ENCODE data around the gene NPY1R. TPM values are rescaled to one million over a fixed set of nuclear protein-coding genes. Genes with fewer than 3 reads are reported as not detected.

NPY1R gene
- total RNA-seq, 1 experiment from 2014 or later, result 0.41 TPM

DNA sequence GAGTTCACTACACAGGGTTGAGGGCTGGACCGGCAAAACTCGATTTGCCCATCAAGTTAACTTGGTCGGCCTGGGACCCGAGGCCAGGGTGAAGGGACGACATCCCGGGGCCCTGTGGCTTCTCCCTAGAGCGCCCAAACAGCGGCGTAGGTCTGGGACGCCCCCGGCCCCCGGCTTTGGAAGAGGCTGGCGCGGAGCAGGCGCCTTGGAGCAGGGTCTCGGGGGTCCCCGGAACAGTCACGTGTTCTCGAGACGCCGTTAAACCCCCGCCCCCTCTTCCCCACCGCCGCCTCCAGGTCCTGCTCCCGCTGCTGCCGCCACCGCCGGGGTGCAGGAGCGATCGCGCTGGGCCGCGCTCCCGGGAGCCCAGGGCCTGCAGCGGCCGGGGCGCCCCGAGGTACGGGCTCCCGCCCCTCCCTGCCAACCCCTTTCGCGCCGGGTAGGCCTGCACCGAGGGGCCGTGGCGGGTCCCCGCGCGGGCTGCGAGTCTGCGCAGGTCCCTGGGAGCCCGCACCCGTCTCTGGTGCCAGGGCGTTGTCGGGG lies 11.3 kb upstream of the NPY1R start, which contains the start of gene NPY5R:
TSS of gene NPY5R (plus strand) at position 289 of the 543 bp plus-strand sequence. CDS start 6,382 bp downstream, outside the sequence.
- TF ChIP-seq, protein P1, sequence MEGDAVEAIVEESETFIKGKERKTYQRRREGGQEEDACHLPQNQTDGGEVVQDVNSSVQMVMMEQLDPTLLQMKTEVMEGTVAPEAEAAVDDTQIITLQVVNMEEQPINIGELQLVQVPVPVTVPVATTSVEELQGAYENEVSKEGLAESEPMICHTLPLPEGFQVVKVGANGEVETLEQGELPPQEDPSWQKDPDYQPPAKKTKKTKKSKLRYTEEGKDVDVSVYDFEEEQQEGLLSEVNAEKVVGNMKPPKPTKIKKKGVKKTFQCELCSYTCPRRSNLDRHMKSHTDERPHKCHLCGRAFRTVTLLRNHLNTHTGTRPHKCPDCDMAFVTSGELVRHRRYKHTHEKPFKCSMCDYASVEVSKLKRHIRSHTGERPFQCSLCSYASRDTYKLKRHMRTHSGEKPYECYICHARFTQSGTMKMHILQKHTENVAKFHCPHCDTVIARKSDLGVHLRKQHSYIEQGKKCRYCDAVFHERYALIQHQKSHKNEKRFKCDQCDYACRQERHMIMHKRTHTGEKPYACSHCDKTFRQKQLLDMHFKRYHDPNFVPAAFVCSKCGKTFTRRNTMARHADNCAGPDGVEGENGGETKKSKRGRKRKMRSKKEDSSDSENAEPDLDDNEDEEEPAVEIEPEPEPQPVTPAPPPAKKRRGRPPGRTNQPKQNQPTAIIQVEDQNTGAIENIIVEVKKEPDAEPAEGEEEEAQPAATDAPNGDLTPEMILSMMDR (conservative IDR thresholded peaks at IDR 0.05), result no peak
- TF ChIP-seq EZH2 (IDR thresholded peaks at IDR 0.05; ENCODE audit: low read depth), result no peak
- POLR2A ChIA-PET (ENCODE audit: unreplicated experiment), result no interaction called here
- CTCF ChIA-PET, result no interaction called here
- Histone ChIP-seq H3K4me2 (no peak within 1 kb of the TSS), H3F3A (ENCODE audit: insufficient read depth, low read depth) (no peaks in the 10 kb centered on the region), H3K27me3 (ENCODE audit: insufficient read depth, low read depth) (no peaks in the 10 kb centered on the region), H4K20me1 (ENCODE audit: insufficient read depth) (no peaks in the 10 kb centered on the region), H3K4me1 (replicated peaks; ENCODE audit: insufficient read depth) (no peaks in the 10 kb centered on the region), H3K9me2 (ENCODE audit: insufficient read depth) (no peaks in the 10 kb centered on the region), H3K27ac (no peak within 1 kb of the TSS), H3K4me3 (no peak within 1 kb of the TSS), H3K79me2 (ENCODE audit: low read depth) (no peaks in the 10 kb centered on the region), H3K36me3 (ENCODE audit: low read depth) (no peaks in the 10 kb centered on the region), H3K9me3 (ENCODE audit: insufficient read depth, low read depth) (no peaks in the 10 kb centered on the region), H2AFZ (no peak within 1 kb of the TSS)
- BruUV-seq (replicated peaks), result no TSS peak
- intact Hi-C loops (cut with micrococcal nuclease; ENCODE audit: unreplicated experiment), result no loop called here
- DNase-seq, result no peak

- H3K79me2 ChIP-seq (ENCODE audit: low read depth), result no peaks in the 10 kb centered on the region
- no peaks in the 10 kb centered on the region for H3K9me3 ChIP-seq (ENCODE audit: insufficient read depth, low read depth)
- H3K27me3 ChIP-seq (ENCODE audit: insufficient read depth, low read depth), result no peaks in the 10 kb centered on the region
- ChIA-PET POLR2A (ENCODE audit: unreplicated experiment) (no interaction called here), CTCF (no interaction called here)
- no peaks in the 10 kb centered on the region for H3K36me3 ChIP-seq (ENCODE audit: low read depth)
- H4K20me1 ChIP-seq (ENCODE audit: insufficient read depth), result no peaks in the 10 kb centered on the region
- no peaks in the 10 kb centered on the region for H3F3A ChIP-seq (ENCODE audit: insufficient read depth, low read depth)
- H3K9me2 ChIP-seq (ENCODE audit: insufficient read depth), result no peaks in the 10 kb centered on the region
- DNase-seq, result no peak
- no TSS peak for BruUV-seq (replicated peaks)
- no peak for TF ChIP-seq EZH2 (IDR thresholded peaks at IDR 0.05; ENCODE audit: low read depth)
- TF ChIP-seq, protein P1 (conservative IDR thresholded peaks at IDR 0.05), result no peak
- no peak overlapping the region for H3K4me3 ChIP-seq
- intact Hi-C loops (cut with micrococcal nuclease; ENCODE audit: unreplicated experiment), result no loop called here
- H3K4me2 ChIP-seq, result no peak overlapping the region
- H3K27ac ChIP-seq, result no peak overlapping the region
- 0 out of 2 replicates have a peak, but pooled peaks cover 4% of the 10 kb centered on the region for H3K4me1 ChIP-seq (replicated peaks; ENCODE audit: insufficient read depth)
- no peak overlapping the region for H2AFZ ChIP-seq
These were observed 3.0 kb upstream of the NPY1R start for GRCh38 chr4:163335384-163335783.

DNA sequence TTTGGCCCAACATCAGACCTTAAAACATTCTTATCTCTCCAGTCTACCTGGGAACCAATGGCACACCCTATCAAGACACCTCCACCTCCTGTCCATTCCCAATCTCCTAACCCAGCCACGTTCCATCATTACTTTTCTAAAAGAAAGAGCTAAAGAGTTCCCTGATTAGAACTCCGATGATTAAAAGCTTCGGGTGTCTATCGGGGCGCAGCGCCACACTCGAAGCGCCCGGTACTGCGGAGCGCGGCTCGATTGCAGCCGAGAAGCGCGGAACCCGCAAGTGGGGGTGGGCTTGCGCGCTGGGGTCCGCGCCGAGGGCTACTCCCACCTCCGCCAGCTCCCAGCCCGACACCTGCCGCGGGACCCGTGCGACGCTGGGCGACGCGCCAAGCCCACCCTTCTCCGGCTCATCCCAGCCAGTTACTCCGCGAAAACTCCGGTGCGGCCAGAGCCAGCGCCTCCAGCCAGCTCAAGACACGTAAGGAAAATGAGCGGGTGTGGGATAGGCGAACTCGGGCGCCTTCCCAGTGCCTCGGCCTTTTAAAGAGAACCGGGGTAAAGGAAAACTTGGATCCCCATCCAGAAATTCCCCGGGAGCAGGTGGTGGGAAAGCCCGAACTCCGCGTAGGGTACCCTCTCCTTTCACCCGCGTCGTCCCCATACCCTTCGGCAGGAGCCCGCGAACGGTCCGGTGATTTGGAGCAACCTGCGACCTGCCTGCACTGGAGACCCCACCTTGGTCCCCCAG lies 593 bp downstream of the NPY1R start:
- TF ChIP-seq, protein P1 (conservative IDR thresholded peaks at IDR 0.05), result no peak
- no peak for DNase-seq
- Histone ChIP-seq H3K4me3 (peak overlapping the region; percentile 50; the same call in 1 of the 2 replicates), H3K4me1 (replicated peaks; ENCODE audit: insufficient read depth) (0 out of 2 replicates have a peak, but pooled peaks cover 4% of the 10 kb centered on the region), H3K27ac (no peak overlapping the region), H3K4me2 (peak overlapping the region; percentile 79; the same call in 1 of the 2 replicates), H3F3A (ENCODE audit: insufficient read depth, low read depth) (no peaks in the 10 kb centered on the region), H2AFZ (no peak overlapping the region), H3K79me2 (ENCODE audit: low read depth) (no peaks in the 10 kb centered on the region), H3K27me3 (ENCODE audit: insufficient read depth, low read depth) (no peaks in the 10 kb centered on the region), H4K20me1 (ENCODE audit: insufficient read depth) (no peaks in the 10 kb centered on the region), H3K9me2 (ENCODE audit: insufficient read depth) (no peaks in the 10 kb centered on the region), H3K36me3 (ENCODE audit: low read depth) (no peaks in the 10 kb centered on the region), H3K9me3 (ENCODE audit: insufficient read depth, low read depth) (no peaks in the 10 kb centered on the region)
- ChIA-PET CTCF (no interaction called here), POLR2A (ENCODE audit: unreplicated experiment) (no interaction called here)
- no TSS peak for BruUV-seq (replicated peaks)
- intact Hi-C loops (cut with micrococcal nuclease; ENCODE audit: unreplicated experiment), result loop anchor here (1.0 to 5.0 kb wide), 5 partner anchors 165 to 835 kb away; partner anchors contain the start of gene NAF1
